Mucosa of stomach (tissue), 1 donor: ENCODE results near the gene SLC7A6.

ENCODE experiments used
- H3K27me3 ChIP-seq: one replicate; pipeline ENCODE4 v1.7.0; 2013; ENCODE audit warnings: mild to moderate bottlenecking, low read length; ENCODE audit not compliant: control insufficient read depth, insufficient read depth
- H3K36me3 ChIP-seq: one replicate; pipeline ENCODE4 v1.7.0; 2013; ENCODE audit warnings: low read length; ENCODE audit not compliant: control insufficient read depth, insufficient read depth
- H3K4me1 ChIP-seq: one replicate; pipeline ENCODE4 v1.7.0; 2013; ENCODE audit warnings: mild to moderate bottlenecking, low read length; ENCODE audit not compliant: control insufficient read depth, insufficient read depth
- H3K4me3 ChIP-seq: one replicate; pipeline ENCODE4 v1.7.0; 2013; ENCODE audit warnings: low read length
- H3K9ac ChIP-seq: one replicate; pipeline ENCODE4 v1.7.0; 2013; ENCODE audit warnings: mild to moderate bottlenecking, low read length, moderate library complexity
- H3K9me3 ChIP-seq: one replicate; pipeline ENCODE4 v1.7.0; 2013; ENCODE audit warnings: mild to moderate bottlenecking, low read length, moderate library complexity; ENCODE audit not compliant: control insufficient read depth
- donor health status: Pancreatic carcinoma.

SLC7A6 gene

DNA sequence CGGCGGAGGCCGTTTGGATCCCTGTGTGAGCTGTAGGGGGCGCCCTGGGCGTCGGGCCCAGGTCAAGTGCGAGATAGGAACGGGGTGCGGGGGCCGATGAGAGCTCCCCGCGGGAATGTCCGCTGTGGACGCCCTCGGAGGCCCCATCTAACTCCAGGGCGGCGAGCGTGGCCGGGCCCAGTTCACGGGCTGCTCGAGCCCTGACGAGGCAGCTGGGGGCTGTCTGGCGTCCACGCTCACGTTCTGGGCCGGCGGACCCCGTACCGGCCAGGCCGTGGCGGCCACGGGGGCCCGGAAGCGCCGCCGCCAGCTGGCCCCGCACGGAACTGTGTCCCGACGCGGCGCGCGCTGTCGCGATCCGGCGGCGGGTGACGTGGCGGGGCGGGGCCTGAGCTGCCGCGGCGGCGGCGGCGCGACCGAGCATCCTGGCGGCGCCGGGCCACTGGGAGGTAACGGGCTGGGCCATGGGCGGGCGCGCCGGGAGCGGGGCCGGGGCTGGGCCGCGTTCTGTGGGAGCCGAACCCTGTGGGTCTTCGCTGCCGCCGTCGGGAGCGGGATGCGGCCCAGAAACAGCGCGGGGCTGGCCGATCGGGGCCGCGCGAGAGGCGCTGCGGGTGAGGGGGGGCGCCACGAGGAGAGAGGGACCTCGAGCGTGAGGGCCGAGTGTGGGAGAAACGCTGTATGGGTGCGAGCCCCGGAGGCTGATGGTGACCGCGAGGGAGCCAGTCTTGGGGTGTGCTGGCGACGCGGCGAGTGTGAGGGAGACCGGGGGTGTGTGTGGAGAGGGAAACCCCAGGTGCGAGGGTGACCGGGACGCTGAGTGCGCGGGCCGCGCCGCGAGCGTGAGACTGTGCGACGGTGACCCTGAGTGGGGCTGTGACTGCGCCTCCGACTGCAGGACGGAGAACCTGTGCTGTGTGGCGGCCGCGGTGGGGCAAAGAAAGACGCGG is at the start of gene SLC7A6:
Gene SLC7A6 (plus strand): TSS at position 399 of the 950 bp plus-strand sequence. CDS start 10,201 bp downstream, outside the sequence.
- H3K9me3 ChIP-seq, result no peaks in the 10 kb centered on the region
- peaks cover 13% of the 10 kb centered on the region for H3K4me1 ChIP-seq
- H3K4me3 ChIP-seq, result peak within 1 kb of the TSS; percentile 56
- H3K27me3 ChIP-seq, result no peaks in the 10 kb centered on the region
- peak within 1 kb of the TSS; percentile 71 for H3K9ac ChIP-seq
- H3K36me3 ChIP-seq, result no peaks in the 10 kb centered on the region

DNA sequence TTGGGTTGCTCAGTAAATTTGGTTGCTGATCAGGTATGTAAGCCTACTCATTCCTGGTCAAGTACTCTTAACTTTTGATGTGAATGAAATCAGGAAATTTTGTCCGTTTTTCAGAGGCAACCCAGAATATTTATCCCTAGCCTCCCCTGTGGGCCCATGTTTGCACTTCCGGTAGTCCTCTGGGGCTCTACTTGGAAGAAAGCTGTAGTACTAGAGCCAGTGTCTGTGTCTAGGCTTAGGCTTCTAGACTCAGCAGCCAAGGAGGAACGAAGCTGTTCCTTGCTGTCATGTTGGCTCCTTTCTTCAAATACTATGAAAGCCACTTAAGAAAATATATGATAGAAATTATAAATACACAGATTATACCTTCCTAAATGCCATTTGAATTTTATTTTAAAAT is 49.6 kb upstream of the SLC7A6 start:
- Histone ChIP-seq H3K4me1 (no peaks in the 10 kb centered on the region), H3K9ac (no peak overlapping the region), H3K4me3 (no peak overlapping the region)

DNA sequence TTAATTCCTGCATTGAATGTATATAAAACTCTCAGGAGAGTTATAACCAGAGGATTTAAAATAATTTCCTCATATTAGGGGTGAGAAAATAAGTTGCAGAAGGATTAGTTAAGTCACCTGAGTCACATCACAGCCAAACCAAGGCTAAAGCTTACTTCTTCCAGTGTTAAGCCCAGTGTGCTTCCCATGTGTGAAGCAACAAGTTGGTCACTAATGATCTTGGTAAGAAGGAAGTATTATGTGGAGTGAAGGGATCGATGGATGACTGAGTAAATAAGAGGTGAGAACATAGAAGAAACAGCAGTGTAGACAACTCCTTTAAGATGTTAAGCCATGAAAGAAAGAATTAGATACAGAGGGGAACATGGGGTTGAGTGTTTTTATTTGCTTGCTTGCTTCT is 49.0 kb upstream of the SLC7A6 start:
- H3K9ac ChIP-seq, result no peak overlapping the region
- H3K27me3 ChIP-seq, result no peaks in the 10 kb centered on the region
- H3K9me3 ChIP-seq, result no peaks in the 10 kb centered on the region
- no peaks in the 10 kb centered on the region for H3K4me1 ChIP-seq
- H3K4me3 ChIP-seq, result no peak overlapping the region
- no peaks in the 10 kb centered on the region for H3K36me3 ChIP-seq

More for the DNA sequence above, 49.6 kb upstream of the SLC7A6 start:
- Histone ChIP-seq H3K27me3 (no peaks in the 10 kb centered on the region), H3K9me3 (no peaks in the 10 kb centered on the region), H3K36me3 (no peaks in the 10 kb centered on the region)

DNA sequence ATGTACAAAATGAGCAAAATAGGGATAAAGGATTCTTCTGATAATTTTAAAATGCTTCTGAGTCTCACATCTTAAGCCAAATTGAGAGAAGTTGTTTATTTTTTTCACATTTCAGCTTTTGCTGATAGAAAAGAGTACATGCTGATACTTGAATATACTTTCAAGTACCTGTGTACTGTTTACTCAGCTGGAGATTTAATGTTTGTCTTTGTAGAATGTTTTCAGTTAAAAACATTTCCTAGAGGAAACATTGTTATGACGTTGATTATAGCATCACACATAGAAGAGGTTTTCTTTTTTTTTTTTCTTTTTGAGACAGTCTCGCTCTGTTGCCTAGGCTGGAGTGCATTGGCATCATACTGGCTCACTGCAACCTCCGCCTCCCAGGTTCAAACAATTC is 48.1 kb upstream of the SLC7A6 start:
- Histone ChIP-seq H3K9ac (no peak overlapping the region), H3K36me3 (no peaks in the 10 kb centered on the region), H3K27me3 (no peaks in the 10 kb centered on the region), H3K9me3 (no peaks in the 10 kb centered on the region), H3K4me3 (no peak overlapping the region), H3K4me1 (no peaks in the 10 kb centered on the region)

DNA sequence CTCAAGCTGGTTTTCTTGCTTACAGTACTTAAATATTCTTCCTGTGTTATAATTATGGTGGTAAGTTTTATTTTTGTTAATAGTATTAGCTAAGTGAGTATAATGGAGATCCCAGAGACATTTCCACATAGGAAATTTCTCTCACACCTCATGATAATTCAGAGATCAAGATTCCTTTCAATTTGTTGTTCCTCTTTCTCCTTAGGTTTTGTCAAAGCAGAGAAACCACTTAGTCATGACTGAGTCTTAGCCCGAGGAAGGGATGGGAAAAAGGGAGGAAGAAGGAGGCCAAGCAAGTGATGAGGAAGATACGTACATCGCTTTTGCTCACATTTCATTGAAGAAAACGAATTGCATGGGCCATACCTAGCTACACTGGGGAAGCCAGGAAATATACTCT is 46.8 kb upstream of the SLC7A6 start:
- Histone ChIP-seq H3K27me3 (no peaks in the 10 kb centered on the region), H3K9me3 (no peaks in the 10 kb centered on the region), H3K4me1 (no peaks in the 10 kb centered on the region), H3K36me3 (no peaks in the 10 kb centered on the region), H3K4me3 (no peak overlapping the region), H3K9ac (no peak overlapping the region)

DNA sequence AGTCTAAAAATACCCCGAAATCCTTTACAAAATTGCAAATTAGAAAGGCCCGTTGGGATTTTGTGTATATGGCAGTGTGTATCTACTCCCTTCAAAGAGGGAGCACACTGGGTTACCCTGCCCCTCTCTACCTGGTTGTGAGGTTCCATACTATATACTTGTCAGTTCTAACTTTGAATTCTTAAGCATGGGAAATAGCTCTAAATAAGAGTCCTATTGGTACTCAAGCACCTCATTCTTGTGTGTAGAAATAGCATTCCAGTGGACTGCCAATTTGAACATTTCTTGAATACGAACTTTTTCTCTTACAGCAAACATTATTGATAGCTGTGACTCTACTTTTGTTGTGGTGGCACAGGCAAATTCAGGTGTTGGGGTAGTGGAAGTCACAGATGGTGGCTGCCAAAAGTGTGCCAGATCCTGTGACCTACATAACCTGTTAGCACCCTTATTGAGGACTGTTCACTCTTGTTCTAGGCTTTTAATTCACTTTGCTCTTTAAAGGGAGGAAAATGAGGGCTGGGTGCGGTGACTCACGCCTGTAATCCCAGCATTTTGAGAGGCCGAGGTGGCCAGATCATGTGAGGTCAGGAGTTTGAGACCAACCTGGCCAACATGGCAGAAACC is 44.5 kb upstream of the SLC7A6 start:
- no peaks in the 10 kb centered on the region for H3K36me3 ChIP-seq
- H3K4me3 ChIP-seq, result no peak overlapping the region
- H3K9me3 ChIP-seq, result no peaks in the 10 kb centered on the region
- no peak overlapping the region for H3K9ac ChIP-seq
- no peaks in the 10 kb centered on the region for H3K27me3 ChIP-seq
- no peaks in the 10 kb centered on the region for H3K4me1 ChIP-seq

DNA sequence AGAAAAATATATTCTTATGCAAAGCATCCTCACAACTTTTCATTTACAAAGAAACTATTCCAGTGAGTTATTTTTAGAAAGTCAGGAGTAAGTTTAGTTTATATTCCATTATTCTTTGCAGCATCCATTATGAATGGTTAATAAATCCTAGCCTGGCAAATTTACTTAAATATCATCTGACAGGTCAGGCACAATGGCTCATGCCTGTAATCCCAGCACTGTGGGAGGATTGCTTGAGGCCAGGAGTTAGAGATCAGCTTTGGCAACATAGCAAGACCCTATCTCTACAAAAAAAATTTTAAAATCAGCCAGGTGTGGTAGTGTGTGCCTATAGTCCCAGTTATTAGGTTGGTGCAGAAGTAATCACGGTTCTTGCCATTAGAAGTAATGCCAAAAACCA is 41.3 kb upstream of the SLC7A6 start:
- Histone ChIP-seq H3K36me3 (no peaks in the 10 kb centered on the region), H3K4me1 (peaks cover 10% of the 10 kb centered on the region), H3K9ac (no peak overlapping the region), H3K9me3 (no peaks in the 10 kb centered on the region), H3K27me3 (no peaks in the 10 kb centered on the region), H3K4me3 (no peak overlapping the region)

DNA sequence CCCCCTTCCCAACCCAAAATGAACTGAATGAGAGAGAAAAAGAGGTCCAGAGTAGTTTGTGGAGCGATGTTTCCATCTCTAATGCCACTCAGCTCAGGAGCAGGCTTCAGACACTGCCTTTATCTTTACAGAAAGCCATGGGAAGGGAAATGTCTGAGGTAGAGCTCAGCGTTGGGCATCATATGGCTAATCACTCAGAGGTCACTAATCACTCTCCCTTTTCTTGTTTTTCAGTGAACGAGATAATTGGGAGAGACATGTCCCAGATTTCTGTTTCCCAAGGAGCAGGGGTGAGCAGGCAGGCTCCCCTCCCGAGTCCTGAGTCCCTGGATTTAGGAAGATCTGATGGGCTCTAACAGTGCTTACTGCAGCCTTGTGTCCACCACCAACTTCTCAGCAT is 38.2 kb upstream of the SLC7A6 start:
- no peak overlapping the region for H3K9ac ChIP-seq
- peaks cover 10% of the 10 kb centered on the region for H3K36me3 ChIP-seq
- peaks cover 12% of the 10 kb centered on the region for H3K4me1 ChIP-seq
- H3K27me3 ChIP-seq, result no peaks in the 10 kb centered on the region
- H3K4me3 ChIP-seq, result no peak overlapping the region
- H3K9me3 ChIP-seq, result no peaks in the 10 kb centered on the region

DNA sequence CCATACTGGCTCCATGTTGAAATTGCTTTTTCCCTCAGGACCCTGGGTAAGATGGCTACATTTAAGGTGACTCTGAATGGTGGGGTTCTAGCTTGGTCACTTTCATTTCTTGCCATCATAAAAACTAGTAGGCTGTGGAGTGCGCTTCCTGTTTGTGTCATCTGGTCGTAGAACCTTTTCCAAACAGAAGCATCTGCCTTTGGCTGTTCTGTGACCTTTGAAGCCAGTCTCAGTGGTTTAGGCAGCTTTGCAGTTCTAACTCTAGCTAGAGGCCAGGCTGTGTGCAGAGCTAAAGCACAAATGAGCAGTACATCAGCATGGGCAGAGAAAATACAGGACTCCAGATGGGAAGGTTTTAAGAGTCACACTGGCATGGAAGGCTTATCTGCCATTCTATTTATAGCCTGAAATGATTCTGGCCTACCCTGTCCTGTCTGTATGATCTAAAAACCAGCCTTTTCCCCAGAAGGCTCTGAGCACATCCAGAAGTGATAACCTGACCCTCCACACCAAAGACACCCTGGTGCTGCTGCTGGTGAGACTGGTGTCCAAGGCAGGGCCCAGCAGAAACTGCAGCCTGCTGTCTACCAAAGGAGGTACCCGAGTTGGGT is 37.0 kb upstream of the SLC7A6 start:
- Histone ChIP-seq H3K9ac (no peak overlapping the region), H3K36me3 (peaks cover 15% of the 10 kb centered on the region), H3K27me3 (no peaks in the 10 kb centered on the region), H3K4me3 (no peak overlapping the region), H3K4me1 (peaks cover 12% of the 10 kb centered on the region), H3K9me3 (no peaks in the 10 kb centered on the region)

DNA sequence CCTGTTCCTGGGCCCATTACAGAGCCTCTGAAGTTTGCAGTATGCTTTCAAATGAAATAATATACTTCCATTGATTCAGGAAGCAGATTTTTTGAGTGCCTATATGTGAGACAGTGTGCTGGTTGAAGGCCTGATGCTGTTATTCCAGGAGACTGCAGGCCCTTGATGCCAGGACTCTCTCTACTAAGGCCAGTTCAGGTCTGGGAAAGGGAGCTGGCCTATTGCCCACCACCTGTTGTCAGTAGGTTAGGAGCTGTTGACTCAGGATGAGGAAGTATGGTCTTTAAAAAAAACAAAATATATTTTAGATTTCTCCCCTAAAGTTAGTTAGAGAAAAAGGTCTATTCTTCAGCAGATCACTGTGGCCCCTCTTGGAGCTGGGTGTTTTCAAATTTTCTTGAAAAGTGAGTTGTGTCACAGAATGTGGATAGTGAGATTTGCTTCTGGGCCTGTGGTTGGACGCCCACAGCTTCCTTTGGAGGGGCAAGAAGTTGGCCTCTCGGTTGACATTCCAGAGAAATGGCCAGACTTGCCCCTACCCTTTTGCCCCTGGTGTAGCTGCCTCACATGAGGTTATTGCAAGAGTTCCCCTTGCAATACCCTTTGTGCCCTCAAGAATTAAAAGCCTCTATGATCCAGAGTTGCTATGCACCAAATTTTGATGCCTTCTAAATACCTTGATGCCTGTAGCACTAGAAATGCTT is 36.3 kb upstream of the SLC7A6 start:
- no peak overlapping the region for H3K9ac ChIP-seq
- H3K27me3 ChIP-seq, result no peaks in the 10 kb centered on the region
- H3K36me3 ChIP-seq, result peaks cover 16% of the 10 kb centered on the region
- no peak overlapping the region for H3K4me3 ChIP-seq
- no peaks in the 10 kb centered on the region for H3K9me3 ChIP-seq
- H3K4me1 ChIP-seq, result peaks cover 13% of the 10 kb centered on the region

DNA sequence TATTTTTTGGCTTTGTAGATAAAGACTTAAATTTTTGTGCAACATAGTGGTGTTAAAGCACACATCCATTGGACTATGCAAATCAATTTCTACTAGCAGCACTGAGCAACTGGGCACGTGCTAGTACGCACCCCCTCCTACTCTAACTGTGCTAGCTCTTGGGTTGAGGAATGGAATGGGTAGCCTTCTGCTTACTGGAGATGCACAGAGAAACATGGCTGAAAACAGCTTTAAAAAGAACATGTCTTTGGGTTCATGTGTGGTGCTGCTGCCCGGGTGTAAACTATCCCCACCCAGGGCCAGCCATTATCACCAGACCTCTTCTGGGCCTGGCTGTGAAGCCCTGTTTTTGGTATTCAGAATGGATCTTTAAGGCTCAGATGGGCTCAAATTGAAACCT is 35.7 kb upstream of the SLC7A6 start:
- Histone ChIP-seq H3K9me3 (no peaks in the 10 kb centered on the region), H3K27me3 (no peaks in the 10 kb centered on the region), H3K4me1 (peaks cover 20% of the 10 kb centered on the region), H3K36me3 (peaks cover 20% of the 10 kb centered on the region), H3K9ac (no peak overlapping the region), H3K4me3 (no peak overlapping the region)
